HL-60 (cell line): ENCODE measurements around the gene HCN4.

Experiments used
- DNase-seq, 2 experiments: peaks; one replicate each; pipeline ENCODE4 v3.0.0-alpha.2; 2010 to 2020; ENCODE audit warnings: low read depth in 1 of 2, low spot score in 1 of 2
- H3K27ac ChIP-seq: fragments of 250-450 bp; sonication (Bioruptor Pico); replicated peaks from 2 replicates; pipeline ENCODE4 v1.5.1; 2020; ENCODE audit warnings: mild to moderate bottlenecking, moderate library complexity
- H3K27me3 ChIP-seq: fragments of 250-450 bp; sonication (Bioruptor Pico); 2 replicates; pipeline ENCODE4 v1.5.1; 2021; ENCODE audit warnings: mild to moderate bottlenecking, moderate library complexity; ENCODE audit not compliant: insufficient read depth, poor library complexity, severe bottlenecking
- H3K4me3 ChIP-seq: replicated peaks from 2 replicates; pipeline ENCODE4 v1.5.1; 2011; ENCODE audit warnings: mild to moderate bottlenecking, control low read depth, low read length; ENCODE audit not compliant: insufficient read depth
- GABPA ChIP-seq: IDR thresholded peaks from 2 replicates; pipeline ENCODE4 v1.6.1; 2012; ENCODE audit warnings: low read depth
- POLR2AphosphoS5 ChIP-seq: IDR thresholded peaks from 2 replicates; pipeline ENCODE4 v1.6.1; 2012; ENCODE audit warnings: low read depth
- SPI1 ChIP-seq: IDR thresholded peaks from 2 replicates; pipeline ENCODE4 v1.6.1; 2012; ENCODE audit warnings: low read depth, mild to moderate bottlenecking, borderline replicate concordance
- TF ChIP-seq, protein P1 (sequence below): IDR thresholded peaks from 2 replicates; pipeline ENCODE4 v1.6.1; 2012; ENCODE audit warnings: low read depth; ENCODE audit not compliant: insufficient replicate concordance
- TF ChIP-seq, protein P2 (sequence below): IDR thresholded peaks from one replicate; pipeline ENCODE4 v1.5.1; 2011; ENCODE audit warnings: low read length, control low read depth, inconsistent platforms; ENCODE audit not compliant: insufficient read depth

Gene HCN4

DNA sequence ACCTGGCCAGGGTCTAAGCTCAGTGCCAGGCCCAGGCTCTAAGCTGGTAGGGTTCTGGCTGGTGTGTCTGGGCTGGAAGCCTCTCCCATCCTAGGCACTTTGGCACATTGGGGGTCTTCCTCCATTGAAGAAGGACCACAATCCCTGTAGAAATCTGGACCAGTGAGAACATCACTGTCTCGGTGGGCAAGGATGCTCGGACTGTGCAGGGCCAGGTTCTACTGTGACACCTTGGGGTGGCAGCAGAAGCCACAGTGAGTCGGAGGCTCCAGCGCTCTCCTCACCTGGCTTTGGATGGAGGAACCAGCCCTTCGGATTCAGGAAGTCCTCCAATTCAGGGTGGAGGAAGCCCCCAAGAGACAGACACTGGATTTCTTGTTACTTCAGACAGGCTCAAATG lies 17.5 kb upstream of the HCN4 start:
- Histone ChIP-seq H3K4me3 (no peak overlapping the region), H3K27ac (no peak overlapping the region), H3K27me3 (no peaks in the 10 kb centered on the region)
- TF ChIP-seq, protein P1, sequence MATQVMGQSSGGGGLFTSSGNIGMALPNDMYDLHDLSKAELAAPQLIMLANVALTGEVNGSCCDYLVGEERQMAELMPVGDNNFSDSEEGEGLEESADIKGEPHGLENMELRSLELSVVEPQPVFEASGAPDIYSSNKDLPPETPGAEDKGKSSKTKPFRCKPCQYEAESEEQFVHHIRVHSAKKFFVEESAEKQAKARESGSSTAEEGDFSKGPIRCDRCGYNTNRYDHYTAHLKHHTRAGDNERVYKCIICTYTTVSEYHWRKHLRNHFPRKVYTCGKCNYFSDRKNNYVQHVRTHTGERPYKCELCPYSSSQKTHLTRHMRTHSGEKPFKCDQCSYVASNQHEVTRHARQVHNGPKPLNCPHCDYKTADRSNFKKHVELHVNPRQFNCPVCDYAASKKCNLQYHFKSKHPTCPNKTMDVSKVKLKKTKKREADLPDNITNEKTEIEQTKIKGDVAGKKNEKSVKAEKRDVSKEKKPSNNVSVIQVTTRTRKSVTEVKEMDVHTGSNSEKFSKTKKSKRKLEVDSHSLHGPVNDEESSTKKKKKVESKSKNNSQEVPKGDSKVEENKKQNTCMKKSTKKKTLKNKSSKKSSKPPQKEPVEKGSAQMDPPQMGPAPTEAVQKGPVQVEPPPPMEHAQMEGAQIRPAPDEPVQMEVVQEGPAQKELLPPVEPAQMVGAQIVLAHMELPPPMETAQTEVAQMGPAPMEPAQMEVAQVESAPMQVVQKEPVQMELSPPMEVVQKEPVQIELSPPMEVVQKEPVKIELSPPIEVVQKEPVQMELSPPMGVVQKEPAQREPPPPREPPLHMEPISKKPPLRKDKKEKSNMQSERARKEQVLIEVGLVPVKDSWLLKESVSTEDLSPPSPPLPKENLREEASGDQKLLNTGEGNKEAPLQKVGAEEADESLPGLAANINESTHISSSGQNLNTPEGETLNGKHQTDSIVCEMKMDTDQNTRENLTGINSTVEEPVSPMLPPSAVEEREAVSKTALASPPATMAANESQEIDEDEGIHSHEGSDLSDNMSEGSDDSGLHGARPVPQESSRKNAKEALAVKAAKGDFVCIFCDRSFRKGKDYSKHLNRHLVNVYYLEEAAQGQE = no peak
- TF ChIP-seq POLR2AphosphoS5 = no peak
- TF ChIP-seq, protein P2, sequence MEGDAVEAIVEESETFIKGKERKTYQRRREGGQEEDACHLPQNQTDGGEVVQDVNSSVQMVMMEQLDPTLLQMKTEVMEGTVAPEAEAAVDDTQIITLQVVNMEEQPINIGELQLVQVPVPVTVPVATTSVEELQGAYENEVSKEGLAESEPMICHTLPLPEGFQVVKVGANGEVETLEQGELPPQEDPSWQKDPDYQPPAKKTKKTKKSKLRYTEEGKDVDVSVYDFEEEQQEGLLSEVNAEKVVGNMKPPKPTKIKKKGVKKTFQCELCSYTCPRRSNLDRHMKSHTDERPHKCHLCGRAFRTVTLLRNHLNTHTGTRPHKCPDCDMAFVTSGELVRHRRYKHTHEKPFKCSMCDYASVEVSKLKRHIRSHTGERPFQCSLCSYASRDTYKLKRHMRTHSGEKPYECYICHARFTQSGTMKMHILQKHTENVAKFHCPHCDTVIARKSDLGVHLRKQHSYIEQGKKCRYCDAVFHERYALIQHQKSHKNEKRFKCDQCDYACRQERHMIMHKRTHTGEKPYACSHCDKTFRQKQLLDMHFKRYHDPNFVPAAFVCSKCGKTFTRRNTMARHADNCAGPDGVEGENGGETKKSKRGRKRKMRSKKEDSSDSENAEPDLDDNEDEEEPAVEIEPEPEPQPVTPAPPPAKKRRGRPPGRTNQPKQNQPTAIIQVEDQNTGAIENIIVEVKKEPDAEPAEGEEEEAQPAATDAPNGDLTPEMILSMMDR = no peak
- TF ChIP-seq GABPA = no peak
- TF ChIP-seq SPI1 = no peak
- DNase-seq = no peak

DNA sequence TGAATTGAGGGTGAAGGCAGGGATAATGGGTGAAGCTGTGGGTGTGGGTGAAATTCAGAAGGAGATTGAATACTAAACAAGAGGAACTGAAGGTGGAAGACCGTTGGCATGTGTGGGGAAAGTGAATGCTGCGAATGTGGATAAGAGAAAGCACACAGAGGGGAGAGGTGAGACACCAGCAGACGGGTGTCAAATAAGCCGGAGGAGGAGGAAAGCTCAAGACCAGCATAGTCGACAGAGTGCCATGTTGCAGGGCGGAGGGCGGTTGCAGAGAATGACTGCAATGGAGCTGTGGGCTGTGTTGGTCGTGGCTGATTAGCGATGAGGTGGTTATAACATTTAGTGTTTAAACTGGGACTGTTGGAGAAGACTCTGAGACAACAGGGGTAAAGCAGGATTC lies 16.4 kb upstream of the HCN4 start:
- TF ChIP-seq, protein P1 = no peak
- TF ChIP-seq GABPA = no peak
- TF ChIP-seq POLR2AphosphoS5 = no peak
- TF ChIP-seq, protein P2 = no peak
- TF ChIP-seq SPI1 = no peak
- H3K27me3 ChIP-seq = no peaks in the 10 kb centered on the region

DNA sequence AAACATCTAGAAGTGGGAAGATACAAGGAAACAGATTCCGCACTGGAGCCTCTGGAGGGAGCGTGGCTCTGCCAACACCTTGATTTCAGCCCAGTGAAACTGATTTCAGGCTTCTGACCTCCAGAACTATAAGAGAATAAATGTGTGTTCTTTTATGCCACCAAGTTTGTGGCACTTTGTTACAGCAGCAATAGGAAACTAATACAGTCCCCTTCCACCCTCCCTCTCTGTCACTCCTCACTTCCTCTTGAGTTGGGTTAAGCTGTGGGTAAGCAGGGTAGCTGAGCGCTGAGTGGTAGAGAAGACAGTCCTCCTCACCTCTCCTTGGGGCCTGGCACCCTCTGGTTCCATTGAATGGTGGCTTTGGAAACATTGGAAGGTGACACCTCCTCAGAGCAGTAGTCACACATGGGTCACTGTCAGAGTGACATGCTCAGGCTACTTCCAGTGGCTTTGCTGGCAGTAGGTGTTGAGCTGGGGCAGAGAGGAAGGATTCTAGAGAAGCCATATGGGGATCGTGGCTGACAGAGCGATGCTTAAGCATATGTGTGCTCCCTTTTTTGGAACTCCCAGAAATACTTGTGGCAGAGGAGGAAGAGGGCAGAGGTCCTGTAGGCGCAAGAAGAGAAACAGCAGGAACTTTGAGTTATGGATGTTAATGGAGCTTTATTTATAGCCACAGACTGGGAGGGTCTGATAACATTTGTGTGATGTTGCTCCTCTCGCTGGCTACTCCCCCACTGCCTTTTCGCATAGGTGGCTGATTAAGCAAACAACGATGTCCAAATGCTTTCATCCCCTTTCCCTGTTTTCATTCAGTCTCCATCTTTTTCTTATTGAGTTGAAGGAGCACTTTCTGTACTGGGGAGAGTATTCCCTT lies 14.8 kb upstream of the HCN4 start:
- no peak for DNase-seq
- TF ChIP-seq, protein P2 = no peak
- TF ChIP-seq GABPA = no peak
- TF ChIP-seq POLR2AphosphoS5 = no peak
- TF ChIP-seq, protein P1 = no peak
- TF ChIP-seq SPI1 = no peak
- H3K27ac ChIP-seq = no peak overlapping the region
- H3K4me3 ChIP-seq = no peak overlapping the region
- no peaks in the 10 kb centered on the region for H3K27me3 ChIP-seq

More for the DNA sequence above, 16.4 kb upstream of the HCN4 start:
- DNase-seq = no peak
- no peak overlapping the region for H3K4me3 ChIP-seq
- no peak overlapping the region for H3K27ac ChIP-seq
